ENCODE results near the gene RNF167.

The RNF167 gene

GRCh38 chr17:4986403-4986802, 46.3 kb downstream of the RNF167 start:
- Histone ChIP-seq H3K4me3 (peak overlapping the region; percentile 79), H3K9ac (ENCODE audit: insufficient read length) (peak overlapping the region; percentile 80), H3K9me3 (ENCODE audit: low read depth, low read length) (no peaks in the 10 kb centered on the region), H3K36me3 (ENCODE audit: insufficient read depth, low read length) (no peaks in the 10 kb centered on the region; the same call in 1 of the 2 replicates), H3K27ac (no peak overlapping the region)
- DNase-seq (ENCODE audit: low read depth, low spot score) = no peak
- TF ChIP-seq POLR2AphosphoS5 (IDR thresholded peaks at IDR 0.05; ENCODE audit: borderline replicate concordance, low read depth, low read length) (no peak), EZH2 (IDR thresholded peaks at IDR 0.05) (no peak), FOXP2 (optimal IDR thresholded peaks at IDR 0.05; ENCODE audit: control extremely low read depth, extremely low read length, insufficient read depth) (no peak)

GRCh38 chr17:4986951-4987766, 47.1 kb downstream of the RNF167 start, which contains the start of gene CAMTA2:
TSS of gene CAMTA2 (minus strand) at chr17:4987675. CDS start at chr17:4986222, 1,453 bp downstream.
- no peak for TF ChIP-seq FOXP2 (optimal IDR thresholded peaks at IDR 0.05; ENCODE audit: control extremely low read depth, extremely low read length, insufficient read depth)
- no peak for TF ChIP-seq EZH2 (IDR thresholded peaks at IDR 0.05)
- TF ChIP-seq POLR2AphosphoS5 (IDR thresholded peaks at IDR 0.05; ENCODE audit: borderline replicate concordance, low read depth, low read length) = no peak; the same call in 1 of the 2 replicates
- Histone ChIP-seq H3K4me3 (peak within 1 kb of the TSS; percentile 79), H3K36me3 (ENCODE audit: insufficient read depth, low read length) (no peaks in the 10 kb centered on the region; the same call in 1 of the 2 replicates), H3K27ac (no peak within 1 kb of the TSS), H3K9ac (ENCODE audit: insufficient read length) (peak within 1 kb of the TSS; percentile 80), H3K9me3 (ENCODE audit: low read depth, low read length) (no peaks in the 10 kb centered on the region)
- no peak for DNase-seq (ENCODE audit: low read depth, low spot score)

GRCh38 chr17:4987767-4988567, 47.9 kb downstream of the RNF167 start:
- Histone ChIP-seq H3K9me3 (ENCODE audit: low read depth, low read length) (no peaks in the 10 kb centered on the region), H3K27ac (no peak overlapping the region), H3K4me3 (peak overlapping the region; percentile 79), H3K36me3 (ENCODE audit: insufficient read depth, low read length) (no peaks in the 10 kb centered on the region; the same call in 1 of the 2 replicates), H3K9ac (ENCODE audit: insufficient read length) (peak overlapping the region; percentile 80)
- TF ChIP-seq POLR2AphosphoS5 (IDR thresholded peaks at IDR 0.05; ENCODE audit: borderline replicate concordance, low read depth, low read length) = no peak
- TF ChIP-seq FOXP2 (optimal IDR thresholded peaks at IDR 0.05; ENCODE audit: control extremely low read depth, extremely low read length, insufficient read depth) = no peak
- no peak for TF ChIP-seq EZH2 (IDR thresholded peaks at IDR 0.05)
- no peak for DNase-seq (ENCODE audit: low read depth, low spot score)

- TF ChIP-seq POLR2AphosphoS5 (IDR thresholded peaks at IDR 0.05; ENCODE audit: borderline replicate concordance, low read depth, low read length) (no peak), FOXP2 (optimal IDR thresholded peaks at IDR 0.05; ENCODE audit: control extremely low read depth, extremely low read length, insufficient read depth) (no peak), EZH2 (IDR thresholded peaks at IDR 0.05) (no peak)
- no peak overlapping the region for H3K9ac ChIP-seq (ENCODE audit: insufficient read length)
- H3K4me3 ChIP-seq = no peak overlapping the region
- no peak overlapping the region for H3K27ac ChIP-seq
- H3K9me3 ChIP-seq (ENCODE audit: low read depth, low read length) = no peaks in the 10 kb centered on the region
- DNase-seq (ENCODE audit: low read depth, low spot score) = no peak
- no peaks in the 10 kb centered on the region for H3K36me3 ChIP-seq (ENCODE audit: insufficient read depth, low read length)
These were observed 54.1 kb downstream of the RNF167 start for GRCh38 chr17:4994081-4994595.

All from SK-N-MC (cell line).